Esophagus squamous epithelium (tissue), 4 donors: Measurements from ENCODE around the gene BFSP1.

ENCODE experiments used
- CTCF ChIP-seq, 6 experiments: fragments of 450-650 bp in 4 of 6; fragments of 200-600 bp in 2 of 6; sonication (generic) in 2 of 6; IDR thresholded peaks; one replicate each; pipeline ENCODE4 v1.5.1; 2016 to 2019; ENCODE audit warnings: antibody characterized with exemption in 6 of 6, mild to moderate bottlenecking in 4 of 6, moderate library complexity in 4 of 6
- POLR2A ChIP-seq, 4 donors: fragments of 450-650 bp; IDR thresholded peaks; one replicate each; pipeline ENCODE4 v1.6.1; 2017; ENCODE audit warnings: antibody characterized with exemption in 4 of 4, mild to moderate bottlenecking in 4 of 4, moderate library complexity in 3 of 4

- TF ChIP-seq CTCF (IDR thresholded peaks at IDR 0.05) (no peak), POLR2A (IDR thresholded peaks at IDR 0.05) (no peak)
Observed at GRCh38 chr20:17579369-17580039, 48.3 kb upstream of the BFSP1 start.
